ENCODE measurements around the gene ABTB2.
A peak's percentile ranks its signal among the peaks of the same experiment; 100 is the strongest.

ABTB2 gene

DNA sequence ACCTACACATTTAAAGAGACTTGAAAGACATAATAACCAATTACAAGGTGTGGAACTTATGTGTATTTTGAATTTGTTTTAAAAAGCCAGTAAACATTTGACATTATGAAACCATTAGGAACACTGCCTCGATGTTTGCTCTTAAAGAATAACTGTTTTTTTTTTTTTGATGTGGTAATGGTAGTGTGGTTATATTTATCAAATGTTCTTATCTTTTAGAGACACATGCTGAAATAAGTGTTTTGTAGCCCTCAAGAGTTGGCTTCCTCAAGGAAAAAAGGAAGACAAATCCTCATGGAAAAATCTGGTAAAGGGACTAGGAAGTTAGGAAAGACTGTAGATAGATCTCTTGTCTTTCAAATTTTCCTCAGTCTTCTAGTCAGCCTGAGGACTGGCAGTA is 2.2 kb upstream of the ABTB2 start:
- DNase-seq (ENCODE audit: low read depth) = no peak

DNA sequence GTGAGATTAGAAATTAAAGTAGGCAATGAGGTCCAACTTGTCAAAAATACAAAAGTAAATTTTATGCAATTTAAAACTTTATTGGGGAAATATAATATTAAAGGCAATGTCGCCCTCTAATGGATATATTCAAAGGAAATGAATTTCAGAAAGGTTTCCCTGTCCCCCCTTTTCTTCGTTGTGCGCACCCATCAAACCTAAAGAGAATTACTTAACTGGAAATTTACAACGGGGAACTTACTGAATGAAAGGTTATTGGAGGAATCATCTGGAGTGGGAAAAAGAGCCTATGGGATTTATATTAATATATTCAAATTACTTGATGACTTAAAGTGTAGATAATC is 1.7 kb upstream of the ABTB2 start:
- no peak for DNase-seq (ENCODE audit: low read depth)

DNA sequence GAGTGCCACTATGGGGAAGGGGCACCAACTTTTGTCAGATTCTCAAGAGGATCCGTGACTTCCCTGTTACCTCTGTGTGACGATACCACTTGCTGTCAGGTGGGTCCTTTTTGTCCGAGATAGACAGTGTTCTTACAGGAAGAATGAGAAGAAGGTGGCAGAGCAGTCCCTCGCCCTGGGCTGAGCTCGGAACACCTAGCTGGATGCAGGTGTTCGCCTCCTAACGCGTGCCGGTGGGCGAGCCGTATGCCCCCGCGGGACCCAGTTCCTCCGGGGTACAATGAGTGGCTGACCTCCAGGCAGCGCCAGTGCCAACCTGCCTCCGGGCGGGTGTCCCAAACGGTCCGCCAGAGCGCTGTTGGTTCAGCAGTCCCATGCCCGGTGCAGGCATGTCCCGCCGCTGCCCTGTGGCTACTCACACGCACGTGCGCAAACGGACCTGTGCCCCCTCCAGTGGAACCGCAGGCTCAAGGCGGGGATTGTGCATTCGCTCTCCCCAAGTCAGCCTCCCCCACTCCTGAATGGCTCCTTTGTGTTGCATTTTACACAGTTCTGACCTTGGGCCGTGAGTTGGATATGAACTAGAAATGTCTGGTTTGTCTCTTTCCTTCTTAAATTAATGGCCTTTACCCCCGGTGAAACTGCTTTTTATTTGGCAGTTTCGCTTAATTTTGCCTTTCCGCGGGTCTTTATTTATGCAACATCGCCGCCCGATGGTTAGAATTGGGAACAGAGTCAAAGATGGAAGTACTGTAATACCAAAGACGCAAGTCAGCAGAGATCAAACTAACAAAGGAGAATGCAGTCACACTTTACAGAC is 1.1 kb upstream of the ABTB2 start:
- DNase-seq (ENCODE audit: low read depth) = peak; percentile 61

DNA sequence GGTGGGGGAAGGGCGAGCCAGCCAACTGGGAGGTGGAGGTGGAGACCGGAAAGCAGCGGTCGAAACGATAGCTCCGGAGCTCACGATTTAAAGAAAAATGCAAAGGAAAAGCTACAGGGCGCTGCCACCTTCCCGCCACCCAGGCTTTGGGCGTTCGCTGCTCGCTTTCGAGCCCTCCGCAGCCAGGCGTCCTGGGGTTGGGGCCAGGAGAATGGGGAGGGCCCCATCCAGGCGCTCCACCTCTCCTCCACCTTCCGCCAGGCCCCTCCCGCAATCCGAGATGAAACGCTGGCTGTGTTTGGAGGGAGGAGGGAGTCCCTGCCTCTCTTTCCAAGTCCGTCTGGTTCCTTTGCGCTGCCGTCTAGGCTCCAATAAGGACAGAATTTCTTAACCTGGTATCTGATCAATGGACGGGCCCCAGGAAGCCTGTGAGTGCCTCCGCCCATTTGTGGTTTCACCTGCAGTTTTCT is 483 bp upstream of the ABTB2 start:
- no peak for DNase-seq (ENCODE audit: low read depth)

GRCh38 chr11:34356913-34357700 is 703 bp downstream of the ABTB2 start:
- peak; percentile 18 for DNase-seq (ENCODE audit: low read depth)

DNA sequence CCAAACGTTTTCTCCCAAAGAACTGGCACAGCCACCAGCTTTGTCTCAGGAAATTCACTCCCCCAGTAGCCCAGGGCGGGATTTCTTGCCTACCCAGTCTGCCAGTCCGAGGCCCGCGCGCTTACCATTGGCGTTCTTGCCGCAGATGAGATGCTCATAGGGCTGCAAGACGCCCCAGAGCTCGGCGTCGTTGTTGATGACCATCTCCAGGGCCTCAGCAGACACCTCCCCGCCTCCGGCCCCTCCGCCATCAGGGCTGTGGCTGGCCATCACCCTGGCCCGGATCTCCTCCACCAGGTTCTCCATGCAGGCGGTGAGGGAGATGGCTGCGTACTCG is 1.3 kb downstream of the ABTB2 start:
- no peak for DNase-seq (ENCODE audit: low read depth)

DNA sequence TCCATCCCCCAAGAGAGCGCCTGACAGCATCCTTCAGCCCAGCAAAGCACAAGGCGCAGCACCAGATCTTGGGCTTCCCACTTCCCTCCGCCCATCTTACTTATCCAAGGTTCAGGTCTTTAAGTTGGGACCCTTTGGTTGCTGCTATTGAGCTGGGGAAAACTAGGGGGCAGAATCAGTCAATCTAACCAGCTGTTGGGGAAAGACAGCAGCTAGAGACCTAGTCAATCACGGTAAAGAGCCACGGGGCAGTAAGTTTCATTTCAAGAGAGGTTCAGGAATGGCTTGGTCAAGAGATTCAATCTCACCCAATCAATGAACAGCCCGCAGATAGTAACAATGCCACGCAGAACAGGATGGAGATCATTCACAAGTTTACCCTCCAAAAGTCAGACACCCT is 1.7 kb downstream of the ABTB2 start:
- no peak for DNase-seq (ENCODE audit: low read depth)

- DNase-seq (ENCODE audit: low read depth) = no peak
These were observed 2.1 kb downstream of the ABTB2 start for GRCh38 chr11:34355726-34356125.

GRCh38 chr11:34354782-34355181 is 3.0 kb downstream of the ABTB2 start:
- no peak for DNase-seq (ENCODE audit: low read depth)

- no peak for DNase-seq (ENCODE audit: low read depth)
These were observed 3.9 kb downstream of the ABTB2 start for GRCh38 chr11:34353881-34354280.

GRCh38 chr11:34351687-34352469 is 5.9 kb downstream of the ABTB2 start:
- DNase-seq (ENCODE audit: low read depth) = no peak

DNA sequence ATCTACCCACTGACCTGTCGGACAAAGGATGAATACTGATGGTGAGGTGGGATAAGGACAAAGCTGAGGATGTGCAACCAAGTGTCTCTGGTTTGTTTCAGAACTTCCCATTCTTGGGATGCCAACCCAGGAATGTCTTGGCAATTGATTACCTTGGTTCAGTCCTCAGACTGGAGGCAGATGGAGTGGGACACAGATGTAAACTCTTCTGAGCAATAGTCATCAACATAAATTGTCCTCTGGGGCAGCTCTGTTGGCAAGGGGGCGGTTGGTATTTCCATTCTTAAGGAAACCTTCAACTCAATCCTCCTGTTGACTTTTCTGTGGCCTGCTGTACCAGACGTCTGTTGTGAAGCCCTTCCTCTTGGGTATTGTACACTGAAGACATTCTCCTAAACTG is 6.8 kb downstream of the ABTB2 start:
- DNase-seq (ENCODE audit: low read depth) = no peak

- DNase-seq (ENCODE audit: low read depth) = no peak
These were observed 7.9 kb downstream of the ABTB2 start for GRCh38 chr11:34349882-34350281.

DNA sequence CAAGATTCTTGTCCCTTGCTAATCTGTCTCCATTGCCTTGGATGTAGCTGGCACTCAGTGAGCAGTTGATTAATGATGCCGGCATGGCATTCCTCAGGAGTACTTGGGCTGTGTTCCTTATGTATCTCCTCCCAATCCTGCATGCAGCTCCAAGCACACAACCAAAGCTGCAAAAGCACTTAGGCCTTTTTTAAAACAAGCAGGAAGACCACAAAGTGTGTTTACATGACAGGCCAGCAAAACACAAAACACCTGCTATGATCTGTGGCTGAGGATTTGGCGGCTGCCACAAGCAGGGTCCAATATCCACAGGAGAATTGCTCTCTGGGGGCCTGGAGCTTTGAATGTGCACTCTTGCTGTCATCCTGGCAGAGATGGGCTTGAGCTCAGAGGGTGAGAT is 8.9 kb downstream of the ABTB2 start:
- DNase-seq (ENCODE audit: low read depth) = no peak

GRCh38 chr11:34348096-34348495 is 9.7 kb downstream of the ABTB2 start:
- DNase-seq (ENCODE audit: low read depth) = no peak

DNA sequence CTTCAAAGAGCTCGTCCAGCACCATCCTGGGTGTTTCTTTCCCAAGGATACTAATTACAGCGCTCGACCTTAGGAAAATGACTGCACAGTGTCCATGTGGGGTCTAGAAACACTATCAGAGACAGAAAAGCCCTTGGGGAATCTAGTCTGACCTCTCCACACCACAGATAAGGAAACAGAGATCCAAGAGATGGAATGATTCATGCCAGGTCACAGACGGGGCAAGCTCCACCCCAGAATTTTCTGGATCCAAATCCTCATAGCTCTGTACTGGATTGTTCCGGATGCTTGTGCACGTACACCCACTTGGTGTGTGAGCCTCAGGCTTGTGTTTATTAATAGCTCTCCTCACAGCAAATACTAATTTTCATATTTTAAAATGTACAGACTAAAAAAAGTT is 11.3 kb downstream of the ABTB2 start:
- no peak for DNase-seq (ENCODE audit: low read depth)

DNA sequence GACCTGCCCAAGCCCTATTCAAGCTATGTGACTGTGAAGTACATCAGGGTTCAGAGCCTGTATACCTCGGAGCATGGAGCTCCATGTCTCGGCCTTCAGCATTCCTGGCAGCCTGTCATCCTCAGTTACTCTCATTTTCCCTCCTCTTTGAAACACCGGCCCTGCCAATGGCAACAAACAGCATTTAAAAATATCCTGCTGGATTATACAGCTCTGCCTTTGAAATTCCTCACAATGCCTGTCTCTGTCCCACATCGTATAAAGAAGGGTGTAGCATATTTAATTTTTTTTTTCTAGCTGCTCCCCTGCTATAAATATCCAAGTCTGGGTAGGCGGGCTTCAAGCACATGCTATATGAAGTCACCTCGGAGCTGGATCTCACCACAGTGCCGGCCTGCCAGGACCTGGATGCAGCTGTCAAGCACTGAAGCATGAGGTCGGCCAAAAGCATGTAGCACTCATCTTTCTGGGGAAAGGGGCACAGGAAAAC is 11.8 kb downstream of the ABTB2 start:
- no peak for DNase-seq (ENCODE audit: low read depth)

DNA sequence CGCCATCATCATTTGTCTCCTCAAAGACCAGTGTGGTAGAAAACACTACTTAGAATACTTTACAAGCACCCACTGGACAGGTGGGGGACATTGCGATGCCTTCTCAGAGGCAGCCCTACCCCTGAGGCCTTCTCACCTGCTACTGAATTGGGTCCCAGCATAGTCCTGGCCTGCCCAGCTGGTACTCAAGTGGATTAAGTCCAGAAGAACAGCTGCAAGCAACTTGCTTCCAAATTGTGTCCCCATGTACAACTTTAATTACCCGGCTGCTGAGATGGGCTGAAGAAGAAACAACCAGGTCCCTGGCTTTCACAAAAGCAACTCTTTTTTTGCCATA is 12.3 kb downstream of the ABTB2 start:
- no peak for DNase-seq (ENCODE audit: low read depth)

- DNase-seq (ENCODE audit: low read depth) = no peak
These were observed 12.9 kb downstream of the ABTB2 start for GRCh38 chr11:34344768-34345539.

DNA sequence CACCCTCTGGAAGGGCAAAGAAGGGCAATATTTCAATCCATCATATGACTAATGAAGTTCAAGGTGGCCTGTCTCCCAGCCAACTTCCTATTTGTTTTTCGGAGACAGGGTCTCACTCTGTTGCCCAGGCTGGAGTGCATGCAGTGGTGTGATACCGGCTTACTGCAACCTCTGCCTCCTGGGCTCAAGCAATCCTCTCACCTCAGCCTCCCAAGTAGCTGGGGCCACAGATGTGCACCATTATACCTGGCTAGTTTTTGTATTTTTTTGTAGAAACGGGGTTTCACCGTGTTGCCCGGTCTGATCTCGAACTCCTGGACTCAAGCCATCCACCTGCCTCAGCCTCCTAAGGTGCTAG is 13.4 kb downstream of the ABTB2 start:
- DNase-seq (ENCODE audit: low read depth) = no peak

- DNase-seq (ENCODE audit: low read depth) = no peak
These were observed 14.1 kb downstream of the ABTB2 start for GRCh38 chr11:34343686-34344085.

DNA sequence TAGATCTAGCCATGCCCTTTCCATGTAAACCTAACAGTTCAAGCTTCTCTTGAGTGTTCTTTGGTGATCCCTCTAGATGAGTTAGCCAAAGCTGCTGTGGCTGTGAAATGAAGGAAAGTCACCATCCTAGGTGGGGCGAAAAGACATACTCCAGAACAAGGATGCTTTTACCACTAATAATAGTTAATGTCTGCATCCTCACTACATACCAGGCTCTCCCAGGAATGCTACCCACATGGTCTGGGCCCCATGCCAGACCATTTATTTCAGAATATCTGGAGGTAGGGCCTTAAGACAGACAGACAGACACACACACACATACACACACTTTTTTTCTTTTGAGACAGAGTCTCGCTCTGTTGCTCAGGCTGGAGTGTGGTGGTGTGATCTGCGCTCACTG is 14.7 kb downstream of the ABTB2 start:
- DNase-seq (ENCODE audit: low read depth) = no peak

Measured in T follicular helper cell (primary cell).